H1 (cell line): ENCODE results near the gene CLDN7.

Experiments used
- ASH2L ChIP-seq: fragments of 200-600, 300-600 bp; sonication (generic); IDR thresholded peaks from one replicate; pipeline ENCODE4 v1.7.1; 2017; ENCODE audit warnings: low read length
- EGR1 ChIP-seq: IDR thresholded peaks from 2 replicates; pipeline ENCODE4 v1.6.1; 2011; ENCODE audit warnings: low read depth, low read length, borderline replicate concordance
- EZH2 ChIP-seq: fragments of 200-600 bp; sonication (generic); IDR thresholded peaks from 2 replicates; pipeline ENCODE4 v1.7.1; 2012; ENCODE audit warnings: low read depth, mild to moderate bottlenecking, moderate library complexity, low read length, inconsistent platforms; ENCODE audit not compliant: severe bottlenecking
- NRF1 ChIP-seq: IDR thresholded peaks from 2 replicates; pipeline ENCODE4 v1.6.1; 2011; ENCODE audit warnings: mild to moderate bottlenecking, low read depth, low read length, improper control_type of control experiment
- POLR2AphosphoS5 ChIP-seq: IDR thresholded peaks from 2 replicates; pipeline ENCODE4 v1.6.1; 2011; ENCODE audit warnings: low read depth, low read length
- SIN3A ChIP-seq, 2 experiments: IDR thresholded peaks in 1 of 2; conservative IDR thresholded peaks in 1 of 2; 2 replicates each; pipeline ENCODE4 v1.6.1; 2011 to 2012; ENCODE audit warnings: low read length in 2 of 2, improper control_type of control experiment in 1 of 2, low read depth in 1 of 2, mild to moderate bottlenecking in 1 of 2
- SIRT6 ChIP-seq: IDR thresholded peaks from one replicate; pipeline ENCODE4 v1.7.1; 2012; ENCODE audit warnings: low read length, inconsistent platforms
- TF ChIP-seq, protein P1 (sequence below), 3 experiments: IDR thresholded peaks; 1 replicate in 2 of 3; 2 replicates in 1 of 3; pipeline versions ENCODE4 v1.5.1 to v1.6.1; 2011; ENCODE audit warnings: low read length in 3 of 3, mild to moderate bottlenecking in 3 of 3, inconsistent platforms in 2 of 3, low read depth in 1 of 3, moderate library complexity in 1 of 3; ENCODE audit not compliant: insufficient read depth in 1 of 3; ENCODE audit errors: control extremely low read depth in 1 of 3

DNA sequence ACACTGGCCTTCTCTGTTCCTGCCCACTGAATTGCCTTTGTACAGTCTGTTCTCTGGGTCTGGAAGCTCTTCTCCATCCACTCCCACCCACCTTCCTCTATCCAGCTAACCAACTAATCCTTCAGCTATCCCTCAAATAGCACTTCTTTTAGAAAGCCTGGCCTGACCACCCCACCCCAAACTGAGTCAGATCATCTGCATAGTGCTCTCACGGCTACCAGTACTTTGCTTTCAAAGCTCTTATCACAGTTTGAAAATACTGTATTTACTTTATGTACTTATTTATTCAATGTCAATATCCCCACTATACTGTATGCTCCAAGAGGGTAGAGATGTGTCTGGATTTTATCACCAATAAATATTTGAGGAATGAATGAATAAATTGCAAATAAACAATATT is 4.5 kb upstream of the CLDN7 start:
- TF ChIP-seq, protein P1, sequence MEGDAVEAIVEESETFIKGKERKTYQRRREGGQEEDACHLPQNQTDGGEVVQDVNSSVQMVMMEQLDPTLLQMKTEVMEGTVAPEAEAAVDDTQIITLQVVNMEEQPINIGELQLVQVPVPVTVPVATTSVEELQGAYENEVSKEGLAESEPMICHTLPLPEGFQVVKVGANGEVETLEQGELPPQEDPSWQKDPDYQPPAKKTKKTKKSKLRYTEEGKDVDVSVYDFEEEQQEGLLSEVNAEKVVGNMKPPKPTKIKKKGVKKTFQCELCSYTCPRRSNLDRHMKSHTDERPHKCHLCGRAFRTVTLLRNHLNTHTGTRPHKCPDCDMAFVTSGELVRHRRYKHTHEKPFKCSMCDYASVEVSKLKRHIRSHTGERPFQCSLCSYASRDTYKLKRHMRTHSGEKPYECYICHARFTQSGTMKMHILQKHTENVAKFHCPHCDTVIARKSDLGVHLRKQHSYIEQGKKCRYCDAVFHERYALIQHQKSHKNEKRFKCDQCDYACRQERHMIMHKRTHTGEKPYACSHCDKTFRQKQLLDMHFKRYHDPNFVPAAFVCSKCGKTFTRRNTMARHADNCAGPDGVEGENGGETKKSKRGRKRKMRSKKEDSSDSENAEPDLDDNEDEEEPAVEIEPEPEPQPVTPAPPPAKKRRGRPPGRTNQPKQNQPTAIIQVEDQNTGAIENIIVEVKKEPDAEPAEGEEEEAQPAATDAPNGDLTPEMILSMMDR (IDR thresholded peaks at IDR 0.05; ENCODE audit: control extremely low read depth in 1 of 3, insufficient read depth in 1 of 3, low read depth in 1 of 3, low read length in 3 of 3), result no peak
- TF ChIP-seq SIRT6, result no peak
- TF ChIP-seq NRF1, result no peak
- no peak for TF ChIP-seq POLR2AphosphoS5
- no peak for TF ChIP-seq EGR1
- no peak for TF ChIP-seq SIN3A (conservative IDR thresholded peaks at IDR 0.05 in 1 of 2, IDR thresholded peaks at IDR 0.05 in 1 of 2; ENCODE audit: low read depth in 1 of 2, low read length in 2 of 2)
- TF ChIP-seq ASH2L, result no peak
- no peak for TF ChIP-seq EZH2
